Naive thymus-derived CD8-positive, alpha-beta T cell (primary cell): Measurements from ENCODE around the gene EPM2A. TPM values are rescaled to one million over a fixed set of nuclear protein-coding genes. Genes with fewer than 3 reads are reported as not detected.

Source experiments
- ATAC-seq, 2 donors: fragments of 150-1000 bp; cut with Tn5 transposase in 1 of 2; sonication (Bioruptor Pico), chemical (Tn5 transposase) in 1 of 2; 1 replicate in 1 of 2; 2 replicates in 1 of 2; pipeline ENCODE4 v1.10.0; 2021; ENCODE audit warnings: mild to moderate bottlenecking in 2 of 2, moderate library complexity in 2 of 2
- POLR2A ChIA-PET: fragments of 350-600 bp; sonication (Branson Sonifier 250); formaldehyde crosslinking; loops from one replicate; lab custom pipeline; 2021; ENCODE audit warnings: antibody characterized with exemption; lab: Charles Lee
- DNase-seq, 10 donors: peaks; one replicate each; pipeline versions ENCODE4 v3.0.0 to v3.0.0-alpha.2; 2020 to 2022
- H3K27ac Mint-ChIP-seq, 10 donors: one replicate each; pipeline ENCODE4 v1.8.0; 2020 to 2022; ENCODE audit warnings: mild to moderate bottlenecking in 10 of 10, mixed read lengths in 10 of 10, moderate library complexity in 4 of 10, inconsistent platforms in 1 of 10
- H3K27me3 Mint-ChIP-seq, 5 donors: one replicate each; pipeline ENCODE4 v1.8.0; 2021 to 2022; ENCODE audit warnings: mixed read lengths in 5 of 5
- H3K36me3 Mint-ChIP-seq, 3 donors: one replicate each; pipeline ENCODE4 v1.8.0; 2020 to 2022; ENCODE audit warnings: mixed read lengths in 3 of 3, mild to moderate bottlenecking in 2 of 3, inconsistent platforms in 1 of 3
- H3K4me1 Mint-ChIP-seq, 4 donors: one replicate each; pipeline ENCODE4 v1.8.0; 2021 to 2022; ENCODE audit warnings: mixed read lengths in 4 of 4
- H3K4me3 Mint-ChIP-seq, 10 donors: one replicate each; pipeline ENCODE4 v1.8.0; 2020 to 2022; ENCODE audit warnings: mild to moderate bottlenecking in 10 of 10, mixed read lengths in 10 of 10, moderate library complexity in 6 of 10, inconsistent platforms in 1 of 10
- H3K9me3 Mint-ChIP-seq, 9 donors: one replicate each; pipeline ENCODE4 v1.8.0; 2020 to 2022; ENCODE audit warnings: mixed read lengths in 9 of 9, mild to moderate bottlenecking in 3 of 9, inconsistent platforms in 1 of 9, moderate library complexity in 1 of 9
- polyA plus RNA-seq, 3 donors: library from polyadenylated mRNA; unstranded; fragments of 300-500 nt; fragmentation: Illumina TruSeq; gene quantifications; one replicate each; pipeline ENCODE4 v1.2.3, GENCODE V29; 2021
- total RNA-seq, 8 experiments: library from RNA in 2 of 8; stranded (reverse) in 2 of 8; gene quantifications; one replicate each; pipeline ENCODE4 v1.2.3 and lab custom pipeline; 2021 to 2026

Gene EPM2A
- total and polyA plus RNA-seq, 5 experiments from 2014 or later, result 4.6 to 16.5 (median 8.4) TPM

GRCh38 chr6:145583753-145584152, 151.6 kb downstream of the EPM2A start:
- DNase-seq, result no peak
- no peak overlapping the region for H3K4me3 Mint-ChIP-seq
- ATAC-seq, result no peak
- peaks cover 1 to 47% (median 10%) of the 10 kb centered on the region in 5 donors for H3K27me3 Mint-ChIP-seq
- H3K4me1 Mint-ChIP-seq, result no peaks in the 10 kb centered on the region
- peaks cover 0 to 13% (median 0%) of the 10 kb centered on the region in 3 donors for H3K36me3 Mint-ChIP-seq
- H3K9me3 Mint-ChIP-seq, result peaks cover 0 to 47% (median 20%) of the 10 kb centered on the region in 9 donors
- POLR2A ChIA-PET, result no interaction called here
- H3K27ac Mint-ChIP-seq, result no peak overlapping the region

Other genes starting within 250 kb of the EPM2A start
- gene FBXO30, start 79.3 kb upstream of the EPM2A start, total RNA-seq, result 1 to 10 TPM; 4.9 to 5.1 TPM
- gene FBXO30, start 79.3 kb upstream of the EPM2A start, polyA plus RNA-seq, result under 1 TPM; 0.23 to 0.90 (median 0.81) TPM
- gene SHPRH, start 228.8 kb upstream of the EPM2A start, total RNA-seq, result 10 to 100 TPM; 33.4 to 37.2 TPM
- 1 to 10 TPM; 5.1 to 8.7 (median 6.6) TPM for gene SHPRH, start 228.8 kb upstream of the EPM2A start, polyA plus RNA-seq